ENCODE results near the gene POMP. TPM values are rescaled to one million over a fixed set of nuclear protein-coding genes. Genes with fewer than 3 reads are reported as not detected.

Gene POMP
- total and polyA plus RNA-seq, 2 of the 4 experiments (the other 2 are of a cell fraction), result 60.2 to 68.4 TPM

GRCh38 chr13:28718543-28719226 lies 59.8 kb downstream of the POMP start, which contains the start of gene SLC46A3 (continued):
- TF ChIP-seq BHLHE40 (IDR thresholded peaks at IDR 0.05; ENCODE audit: low read depth, low read length) (no peak), MAZ (IDR thresholded peaks at IDR 0.05; ENCODE audit: borderline replicate concordance, low read depth, low read length) (peak; percentile 58; the same call in 1 of the 2 replicates)

- H2AK5ac ChIP-seq (ENCODE audit: low read depth, low read length), result no peak overlapping the region
- H3K23ac ChIP-seq (ENCODE audit: low read depth, low read length), result 0 out of 2 replicates have a peak overlapping the region, but pooled peaks have one; percentile 31
- H4K20me1 ChIP-seq (ENCODE audit: insufficient read depth, low read length), result no peaks in the 10 kb centered on the region
- TF ChIP-seq BHLHE40 (IDR thresholded peaks at IDR 0.05; ENCODE audit: low read depth, low read length), result no peak
- TF ChIP-seq CHD1 (IDR thresholded peaks at IDR 0.05; ENCODE audit: low read depth, low read length), result no peak
- no peak for TF ChIP-seq RFX5 (IDR thresholded peaks at IDR 0.05; ENCODE audit: low read depth, low read length)
- no peak for TF ChIP-seq POLR2A (IDR thresholded peaks at IDR 0.05; ENCODE audit: low read depth, low read length)
- no peak for TF ChIP-seq ELK1 (IDR thresholded peaks at IDR 0.05; ENCODE audit: borderline replicate concordance, low read depth, low read length)
- peak overlapping the region; percentile 40 for H2BK20ac ChIP-seq (ENCODE audit: low read depth, low read length)
- H3K4ac ChIP-seq (ENCODE audit: low read depth, low read length), result peak overlapping the region; percentile 52; the same call in 1 of the 2 replicates
- peak overlapping the region; percentile 52; the same call in 1 of the 2 replicates for H4K5ac ChIP-seq (ENCODE audit: low read depth, low read length)
- no peaks in the 10 kb centered on the region for H3K27me3 ChIP-seq (ENCODE audit: control insufficient read depth, insufficient read depth, low read length)
- CTCF ChIA-PET, result interaction anchor here (0.5 to 1.0 kb wide), 2 partner anchors 7 to 16 kb away, joined by 3 read pairs; no protein-coding TSS in a partner anchor
- H3K9ac ChIP-seq (ENCODE audit: low read depth, low read length), result peak overlapping the region; percentile 22; the same call in 1 of the 2 replicates
- intact Hi-C loops (cut with micrococcal nuclease), result loop anchor here (2.0 to 5.0 kb wide), 2 partner anchors 33 to 77 kb away; no protein-coding TSS in a partner anchor
- in situ Hi-C loops (cut with MboI; ENCODE audit: low sequenced_read_pairs), result no loop called here
- H2BK120ac ChIP-seq (ENCODE audit: low read depth, low read length), result peak overlapping the region; percentile 46
- peak overlapping the region; percentile 76; the same call in 1 of the 2 replicates for H3K18ac ChIP-seq (ENCODE audit: low read depth, low read length)
- BruUV-seq (replicated peaks), result no TSS peak
- peaks cover 4% of the 10 kb centered on the region; the same call in 1 of the 2 replicates for H3K9me1 ChIP-seq (ENCODE audit: insufficient read depth, low read length)
- no peaks in the 10 kb centered on the region for H3K9me3 ChIP-seq (ENCODE audit: control insufficient read depth, insufficient read depth, low read length)
- H3K4me3 ChIP-seq (ENCODE audit: insufficient read depth, low read depth, low read length), result peak overlapping the region; percentile 43
- H3K4me2 ChIP-seq (ENCODE audit: low read depth, low read length), result peak overlapping the region; percentile 79
- peaks cover 12% of the 10 kb centered on the region for H3K4me1 ChIP-seq (ENCODE audit: control insufficient read depth, insufficient read depth, low read length)
- H3K36me3 ChIP-seq (ENCODE audit: control insufficient read depth, insufficient read depth, low read length), result no peaks in the 10 kb centered on the region
- no peaks in the 10 kb centered on the region for H3K79me1 ChIP-seq (ENCODE audit: low read depth in 1 of 2, low read length in 2 of 2)
- no peak overlapping the region for H3K56ac ChIP-seq (ENCODE audit: extremely low read depth, insufficient read depth, low read length)
- DNase-seq, result peak; percentile 54
- peak overlapping the region; percentile 27 for H2BK5ac ChIP-seq (ENCODE audit: low read depth, low read length, poor library complexity, severe bottlenecking)
- POLR2A ChIA-PET (ENCODE audit: unreplicated experiment), result no interaction called here
- 26% methylated on average over 8 of the region's 15 CpGs; no CpG with 5 or more reads in 1 of the 2 experiments for WGBS, 2 experiments (ENCODE audit: extremely low coverage in 2 of 2, insufficient read length in 1 of 2)
- H3K27ac ChIP-seq (ENCODE audit: insufficient read depth, low read length), result peak overlapping the region; percentile 8; the same call in 1 of the 2 replicates
- H2BK15ac ChIP-seq (ENCODE audit: low read depth, low read length), result peak overlapping the region; percentile 29; the same call in 1 of the 3 replicates
- no peak overlapping the region for H2AK9ac ChIP-seq (replicated peaks; ENCODE audit: low read depth, low read length, poor library complexity)
- peak overlapping the region; percentile 99 for H2AFZ ChIP-seq (replicated peaks; ENCODE audit: low read length, poor library complexity)
- ATAC-seq (ENCODE audit: low read depth), result no peak; the same call in 1 of the 2 replicates
- peak overlapping the region; percentile 12; the same call in 1 of the 2 replicates for H4K91ac ChIP-seq (ENCODE audit: insufficient read depth, low read depth, low read length)
- H3K14ac ChIP-seq (replicated peaks; ENCODE audit: low read depth, low read length), result peak overlapping the region; percentile 51; the same call in 1 of the 2 replicates
- dilution Hi-C loops (cut with HindIII; ENCODE audit: low sequenced_read_pairs, unreplicated experiment), result no loop called here
- peak overlapping the region; percentile 51 to 70; a peak in 3 of 4 replicates for H4K8ac ChIP-seq (ENCODE audit: low read depth in 2 of 2, low read length in 2 of 2)
Observed at GRCh38 chr13:28719227-28720055, 60.5 kb downstream of the POMP start.

All from IMR-90 (cell line).